Hepatocyte (in vitro differentiated cells): ENCODE results near the gene HIBCH.

Source experiments
- EZH2 ChIP-seq: fragments of 200-600 bp; sonication (generic); IDR thresholded peaks from 2 replicates; pipeline ENCODE4 v1.6.1; 2016; ENCODE audit warnings: antibody characterized with exemption, mild to moderate bottlenecking, borderline replicate concordance
- TF ChIP-seq, protein P1 (sequence below): fragments of 200-600 bp; sonication (generic); IDR thresholded peaks from 2 replicates; pipeline ENCODE4 v1.5.1; 2016; ENCODE audit warnings: antibody characterized with exemption, mild to moderate bottlenecking; ENCODE audit not compliant: poor library complexity

DNA sequence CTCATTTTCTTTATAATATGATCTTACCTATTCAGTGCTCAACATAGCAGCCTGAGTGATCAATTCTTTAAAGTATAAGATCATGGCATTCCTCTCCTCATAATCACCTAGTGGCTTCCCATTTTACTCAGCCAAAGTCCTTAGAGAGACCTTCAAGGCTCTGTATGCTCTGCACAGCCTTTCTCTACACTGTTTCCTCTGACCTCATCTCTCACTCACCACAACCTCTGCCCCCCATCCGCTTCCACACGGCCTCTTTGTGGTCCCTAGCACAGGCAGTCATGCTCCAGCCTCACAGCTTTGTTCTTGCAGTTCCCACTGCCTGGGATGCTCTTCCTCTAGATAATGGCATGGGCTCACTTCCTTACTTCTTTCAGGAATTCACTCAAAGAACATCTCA lies 109.2 kb downstream of the HIBCH start:
- TF ChIP-seq EZH2 = no peak
- TF ChIP-seq, protein P1, sequence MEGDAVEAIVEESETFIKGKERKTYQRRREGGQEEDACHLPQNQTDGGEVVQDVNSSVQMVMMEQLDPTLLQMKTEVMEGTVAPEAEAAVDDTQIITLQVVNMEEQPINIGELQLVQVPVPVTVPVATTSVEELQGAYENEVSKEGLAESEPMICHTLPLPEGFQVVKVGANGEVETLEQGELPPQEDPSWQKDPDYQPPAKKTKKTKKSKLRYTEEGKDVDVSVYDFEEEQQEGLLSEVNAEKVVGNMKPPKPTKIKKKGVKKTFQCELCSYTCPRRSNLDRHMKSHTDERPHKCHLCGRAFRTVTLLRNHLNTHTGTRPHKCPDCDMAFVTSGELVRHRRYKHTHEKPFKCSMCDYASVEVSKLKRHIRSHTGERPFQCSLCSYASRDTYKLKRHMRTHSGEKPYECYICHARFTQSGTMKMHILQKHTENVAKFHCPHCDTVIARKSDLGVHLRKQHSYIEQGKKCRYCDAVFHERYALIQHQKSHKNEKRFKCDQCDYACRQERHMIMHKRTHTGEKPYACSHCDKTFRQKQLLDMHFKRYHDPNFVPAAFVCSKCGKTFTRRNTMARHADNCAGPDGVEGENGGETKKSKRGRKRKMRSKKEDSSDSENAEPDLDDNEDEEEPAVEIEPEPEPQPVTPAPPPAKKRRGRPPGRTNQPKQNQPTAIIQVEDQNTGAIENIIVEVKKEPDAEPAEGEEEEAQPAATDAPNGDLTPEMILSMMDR = no peak
